Measurements from ENCODE around the gene NTRK3.

NTRK3 gene

DNA sequence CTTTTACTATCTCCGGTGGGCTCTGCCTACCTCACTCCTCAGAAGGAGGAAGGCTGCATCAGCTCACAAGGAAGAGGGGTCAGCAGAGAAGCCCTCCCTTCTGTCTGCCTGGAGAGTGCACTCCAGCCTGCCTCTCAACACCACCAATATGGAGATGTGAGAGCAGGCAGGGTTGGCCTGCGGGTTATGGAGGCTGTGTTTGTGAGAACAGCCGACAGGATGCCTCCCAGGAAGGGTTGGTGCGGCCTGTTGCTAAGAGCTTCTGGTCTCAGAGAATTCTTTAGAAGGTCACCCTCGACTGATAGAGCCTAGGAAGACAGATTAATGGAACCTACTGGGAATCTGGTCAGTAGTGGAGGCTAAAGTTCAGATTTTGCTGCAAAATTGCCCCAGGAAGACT, 326.1 kb downstream of the NTRK3 start:
- no peak for DNase-seq

- DNase-seq = no peak
Measured at GRCh38 chr15:87929841-87930240, 326.7 kb downstream of the NTRK3 start.

- DNase-seq = no peak
Measured at GRCh38 chr15:87924433-87924832, 332.1 kb downstream of the NTRK3 start.

GRCh38 chr15:87919064-87919463, 337.5 kb downstream of the NTRK3 start:
- DNase-seq = no peak

DNA sequence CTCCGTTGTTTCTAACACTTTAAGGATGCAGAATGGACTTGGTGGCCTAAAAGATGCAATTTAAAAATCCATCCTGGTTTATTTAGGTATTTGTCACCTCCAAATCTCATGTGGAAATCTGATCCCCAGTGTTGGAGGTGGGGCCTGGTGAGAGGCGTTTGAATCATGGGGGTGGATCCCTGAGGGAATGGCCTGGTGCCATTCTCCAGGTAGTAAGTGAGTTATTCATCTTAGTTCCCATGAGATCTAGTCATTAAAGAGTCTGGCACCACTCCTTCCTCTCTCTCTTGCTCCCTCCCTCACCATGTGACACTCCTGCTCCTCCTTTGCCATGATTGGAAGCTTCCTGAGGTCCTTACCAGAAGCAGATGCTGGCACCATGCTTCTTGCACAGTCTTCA, 339.1 kb downstream of the NTRK3 start:
- no peak for DNase-seq

DNA sequence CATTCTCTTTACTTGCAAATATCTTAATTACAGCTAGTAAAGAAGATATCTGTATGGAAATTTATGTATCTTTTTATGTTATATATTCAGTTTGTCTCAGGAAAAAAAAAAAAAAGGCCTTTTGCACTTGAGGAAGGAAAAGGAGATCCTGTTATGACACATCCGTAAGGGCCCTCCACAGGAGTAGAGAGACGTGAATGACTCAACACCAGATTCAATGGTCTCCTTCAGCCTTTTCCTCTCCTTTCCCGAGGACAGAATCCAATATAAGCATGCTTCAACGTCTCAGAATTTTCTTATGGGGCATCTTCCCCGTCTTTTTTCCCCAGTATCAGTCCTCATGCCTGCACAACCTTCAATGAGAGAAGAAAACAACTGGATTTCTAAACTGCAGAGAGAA, 340.3 kb downstream of the NTRK3 start:
- DNase-seq = no peak

DNA sequence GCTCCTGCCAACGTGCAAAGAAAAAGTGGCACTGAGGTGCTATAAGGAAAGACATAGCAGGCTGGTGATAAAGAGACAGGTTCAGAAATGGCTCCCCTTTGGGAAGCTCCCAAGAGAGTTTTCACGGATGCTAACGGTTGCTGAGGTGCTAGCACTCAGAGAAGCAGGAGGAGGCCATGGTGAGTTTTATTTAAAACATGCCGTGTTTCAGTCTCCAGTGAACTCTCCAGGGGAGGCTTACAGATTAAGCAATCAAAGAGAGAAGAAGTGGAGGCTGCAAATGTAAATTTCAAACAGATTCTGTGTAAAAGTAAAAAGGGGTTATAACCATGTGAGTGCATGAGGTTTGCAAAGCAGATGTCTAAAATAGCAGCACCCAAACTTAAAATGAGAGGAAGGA, 346.2 kb downstream of the NTRK3 start:
- no peak for DNase-seq

DNA sequence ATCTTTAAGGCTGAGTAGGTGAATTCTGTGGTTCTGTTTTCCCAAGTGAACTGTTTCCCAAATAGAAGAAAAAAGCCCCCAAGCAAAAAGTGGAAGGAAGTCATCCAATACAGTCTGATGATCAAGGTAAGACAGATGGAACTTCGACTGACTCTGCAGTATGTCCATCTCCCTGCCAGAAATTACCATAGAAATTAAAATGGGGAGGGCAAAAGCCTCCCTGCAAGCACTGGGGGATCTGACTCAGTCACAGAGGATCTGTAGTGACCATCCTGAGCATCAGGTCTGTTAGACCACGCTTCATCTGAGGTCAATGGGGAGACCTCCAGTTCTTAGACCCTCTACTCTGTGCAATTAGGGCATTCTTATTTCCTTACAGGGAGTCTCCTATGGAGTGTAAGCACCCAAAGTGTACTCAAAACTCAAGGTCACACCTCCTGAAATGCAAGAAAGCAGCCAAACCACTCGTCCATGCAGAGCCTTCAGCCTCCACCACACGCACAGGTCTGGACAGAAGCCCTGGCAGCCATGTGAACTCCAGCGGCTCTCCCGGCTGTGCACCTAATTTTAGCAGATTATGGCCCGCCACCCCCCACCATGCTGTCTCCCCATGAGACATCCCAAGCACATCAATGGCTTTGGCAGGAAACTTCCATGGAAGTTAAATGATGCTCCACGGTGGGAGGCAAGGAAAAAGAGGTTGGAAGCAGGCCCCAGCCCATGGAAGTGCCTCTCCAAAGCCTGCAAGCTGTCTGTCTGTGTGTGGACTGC, 348.7 kb downstream of the NTRK3 start:
- no peak for DNase-seq

- no peak for DNase-seq
Measured at GRCh38 chr15:87906444-87906843, 350.1 kb downstream of the NTRK3 start.

- DNase-seq = no peak
Measured at GRCh38 chr15:87902772-87903426, 353.6 kb downstream of the NTRK3 start.

DNA sequence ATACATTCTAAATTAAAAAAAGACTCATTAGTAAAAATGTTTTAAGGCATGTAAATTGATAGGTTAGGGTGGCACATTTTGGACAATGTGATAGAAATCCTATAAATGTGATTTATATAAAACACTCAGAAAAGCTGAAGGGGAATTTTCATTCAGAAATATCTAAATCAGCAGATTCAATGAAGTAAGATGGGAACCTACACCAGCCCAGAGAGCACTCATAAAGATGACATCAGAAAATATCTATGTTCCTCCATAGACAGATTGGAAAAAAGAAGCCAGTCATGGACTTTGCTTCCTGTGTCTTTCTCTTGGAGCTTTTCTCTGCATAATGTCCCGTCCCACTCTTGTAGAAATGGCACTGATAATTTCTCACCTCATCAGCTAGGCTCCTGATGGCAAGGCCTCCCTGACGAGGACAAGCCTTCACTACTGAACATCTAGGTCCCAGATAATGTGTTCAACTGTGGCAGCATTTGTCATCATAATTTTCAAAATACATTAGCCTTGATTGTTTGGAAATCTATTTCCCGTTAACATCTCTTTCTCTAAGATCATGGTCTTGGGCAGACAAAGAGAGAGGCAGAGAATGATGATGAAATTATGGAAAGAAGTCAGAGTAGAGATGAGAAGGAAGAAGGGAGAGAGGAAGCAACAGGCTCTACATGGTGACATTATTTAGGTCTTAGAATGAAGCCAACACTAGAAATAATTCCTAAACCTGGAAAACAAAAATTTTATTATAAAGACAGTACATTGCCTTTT, 354.4 kb downstream of the NTRK3 start:
- DNase-seq = no peak

DNA sequence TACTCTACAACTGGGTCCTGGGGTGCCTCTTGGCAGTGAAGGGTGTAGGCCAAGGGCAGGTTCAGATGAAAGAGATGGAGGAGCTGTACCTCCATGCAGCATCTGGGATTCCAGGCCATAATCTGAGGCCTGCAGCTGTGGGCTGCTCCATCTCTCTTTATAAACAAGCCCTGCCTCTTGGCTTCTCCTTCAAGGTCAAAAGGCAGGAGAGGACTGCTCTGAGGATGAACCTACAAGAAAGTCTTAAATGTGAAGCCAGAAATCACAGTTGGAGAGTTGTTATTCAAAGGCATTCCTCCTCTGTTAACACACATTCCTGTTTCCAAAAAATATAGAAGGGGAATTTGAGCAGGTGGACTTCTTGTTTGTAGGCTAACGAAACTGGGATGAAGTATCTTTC, 355.5 kb downstream of the NTRK3 start:
- DNase-seq = no peak

GRCh38 chr15:87896936-87897335, 359.6 kb downstream of the NTRK3 start:
- no peak for DNase-seq

GRCh38 chr15:87887177-87887576, 369.4 kb downstream of the NTRK3 start:
- DNase-seq = no peak

- DNase-seq = no peak
Measured at GRCh38 chr15:87881026-87881425, 375.5 kb downstream of the NTRK3 start.

- no peak for DNase-seq
Measured at GRCh38 chr15:87877822-87878542, 378.6 kb downstream of the NTRK3 start.

- no peak for DNase-seq
Measured at GRCh38 chr15:87877114-87877810, 379.3 kb downstream of the NTRK3 start.

GRCh38 chr15:87874896-87875711, 381.4 kb downstream of the NTRK3 start:
- DNase-seq = no peak

GRCh38 chr15:87873516-87873915, 383.0 kb downstream of the NTRK3 start:
- DNase-seq = no peak

DNA sequence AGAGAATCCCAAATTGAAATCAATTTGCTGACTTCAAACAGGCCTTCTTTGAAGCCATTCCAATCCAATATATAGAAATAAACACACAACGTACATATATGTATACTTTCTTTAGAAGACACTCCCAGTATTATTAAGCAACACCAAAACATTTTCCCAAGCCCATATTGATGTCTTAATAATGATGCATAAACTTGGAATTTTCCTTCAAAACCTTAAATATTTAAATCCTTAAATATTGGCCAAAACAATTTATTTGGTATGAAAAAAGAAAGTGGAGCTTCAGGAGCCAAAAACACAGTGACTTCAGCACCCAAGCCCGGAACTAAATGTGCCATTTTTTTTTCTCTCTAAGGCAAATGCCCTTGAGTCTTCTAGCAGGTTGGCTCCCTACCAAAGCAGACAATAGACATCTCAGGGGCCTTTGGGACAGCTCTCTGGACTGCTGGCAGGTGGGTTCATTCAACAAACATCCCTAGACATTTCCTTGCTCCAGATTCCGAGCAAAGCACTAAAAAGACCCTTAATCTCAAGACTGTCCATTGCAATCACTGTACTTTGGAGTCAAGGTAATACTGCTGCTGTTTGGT, 384.7 kb downstream of the NTRK3 start:
- no peak for DNase-seq

DNA sequence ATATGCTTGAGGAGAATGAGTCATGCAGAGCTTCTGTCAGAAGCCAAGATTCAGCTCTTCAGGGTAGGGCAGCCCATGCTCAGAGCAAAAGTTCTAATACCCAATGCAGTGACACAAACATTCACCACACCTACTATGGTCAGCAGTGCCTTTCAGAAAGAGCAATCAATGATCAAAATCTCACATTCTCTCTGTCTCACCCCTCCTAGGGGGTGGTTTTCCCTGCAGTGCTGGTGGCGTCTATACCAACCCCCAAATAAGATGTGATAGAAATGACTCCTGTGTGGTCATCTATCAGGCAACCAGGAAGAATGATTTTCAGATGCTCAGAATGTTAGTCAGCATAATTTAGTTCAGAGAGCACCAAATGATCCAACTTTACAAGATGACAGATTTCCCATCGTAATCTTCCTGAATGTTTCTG, 385.3 kb downstream of the NTRK3 start:
- DNase-seq = no peak

Measured in activated CD4-positive, alpha-beta T cell treated with anti-CD3 and anti-CD28 coated beads for 1 hour (primary cell).